Measurements from ENCODE around the gene SCNN1A.

- TF ChIP-seq EZH2 (IDR thresholded peaks at IDR 0.05; ENCODE audit: low read length, missing control alignments) (no peak), CTCF (conservative IDR thresholded peaks at IDR 0.05 in 1 of 2, IDR thresholded peaks at IDR 0.05 in 1 of 2; ENCODE audit: low read depth in 1 of 2, low read length in 2 of 2) (no peak)
Observed at GRCh38 chr12:6343518-6343917, 31.8 kb downstream of the SCNN1A start.
